ENCODE measurements around the gene ELK1.

ELK1 gene

GRCh38 chrX:47590984-47591383, 59.4 kb downstream of the ELK1 start:
- Histone ChIP-seq H3K27me3 (ENCODE audit: control insufficient read depth, insufficient read depth, low read length) (no peaks in the 10 kb centered on the region), H3K27ac (ENCODE audit: low read depth, low read length) (no peak overlapping the region), H3K4me1 (ENCODE audit: control insufficient read depth, insufficient read depth, low read length) (0 out of 2 replicates have a peak, but pooled peaks cover 4% of the 10 kb centered on the region), H3K4me3 (ENCODE audit: low read depth, low read length) (no peak overlapping the region), H3K36me3 (ENCODE audit: control insufficient read depth, insufficient read depth, low read length) (peaks cover 10% of the 10 kb centered on the region; the same call in 1 of the 2 replicates), H3K9ac (ENCODE audit: low read length) (no peak overlapping the region), H3K9me3 (ENCODE audit: control insufficient read depth, insufficient read depth, low read depth, low read length) (peaks cover 9% of the 10 kb centered on the region; the same call in 1 of the 2 replicates)

- H3K27me3 ChIP-seq (ENCODE audit: control insufficient read depth, insufficient read depth, low read length) = no peaks in the 10 kb centered on the region
- peaks cover 4% of the 10 kb centered on the region; the same call in 1 of the 2 replicates for H3K4me1 ChIP-seq (ENCODE audit: control insufficient read depth, insufficient read depth, low read length)
- H3K27ac ChIP-seq (ENCODE audit: low read depth, low read length) = no peak overlapping the region
- H3K36me3 ChIP-seq (ENCODE audit: control insufficient read depth, insufficient read depth, low read length) = peaks cover 10% of the 10 kb centered on the region; the same call in 1 of the 2 replicates
- no peak overlapping the region for H3K9ac ChIP-seq (ENCODE audit: low read length)
- H3K4me3 ChIP-seq (ENCODE audit: low read depth, low read length) = no peak overlapping the region
- H3K9me3 ChIP-seq (ENCODE audit: control insufficient read depth, insufficient read depth, low read depth, low read length) = peaks cover 12% of the 10 kb centered on the region; the same call in 1 of the 2 replicates
Measured at GRCh38 chrX:47587906-47588735, 62.2 kb downstream of the ELK1 start.

- Histone ChIP-seq H3K9ac (ENCODE audit: low read length) (no peak overlapping the region), H3K4me3 (ENCODE audit: low read depth, low read length) (no peak overlapping the region), H3K4me1 (ENCODE audit: control insufficient read depth, insufficient read depth, low read length) (peaks cover 4% of the 10 kb centered on the region; the same call in 1 of the 2 replicates), H3K27me3 (ENCODE audit: control insufficient read depth, insufficient read depth, low read length) (no peaks in the 10 kb centered on the region), H3K36me3 (ENCODE audit: control insufficient read depth, insufficient read depth, low read length) (peaks cover 10% of the 10 kb centered on the region; the same call in 1 of the 2 replicates), H3K27ac (ENCODE audit: low read depth, low read length) (no peak overlapping the region), H3K9me3 (ENCODE audit: control insufficient read depth, insufficient read depth, low read depth, low read length) (peaks cover 12% of the 10 kb centered on the region; the same call in 1 of the 2 replicates)
Measured at GRCh38 chrX:47587091-47587891, 63.1 kb downstream of the ELK1 start.

- Histone ChIP-seq H3K9ac (ENCODE audit: low read length) (no peak overlapping the region), H3K4me1 (ENCODE audit: control insufficient read depth, insufficient read depth, low read length) (peaks cover 7% of the 10 kb centered on the region; the same call in 1 of the 2 replicates), H3K27ac (ENCODE audit: low read depth, low read length) (no peak overlapping the region), H3K9me3 (ENCODE audit: control insufficient read depth, insufficient read depth, low read depth, low read length) (peaks cover 12% of the 10 kb centered on the region; the same call in 1 of the 2 replicates), H3K36me3 (ENCODE audit: control insufficient read depth, insufficient read depth, low read length) (peaks cover 10% of the 10 kb centered on the region; the same call in 1 of the 2 replicates), H3K27me3 (ENCODE audit: control insufficient read depth, insufficient read depth, low read length) (no peaks in the 10 kb centered on the region), H3K4me3 (ENCODE audit: low read depth, low read length) (no peak overlapping the region)
Measured at GRCh38 chrX:47586043-47586787, 64.1 kb downstream of the ELK1 start.
